H1 (cell line): ENCODE measurements around the gene S100A4. TPM values are rescaled to one million over a fixed set of nuclear protein-coding genes. Genes with fewer than 3 reads are reported as not detected.

ENCODE experiments used
- CTCF ChIA-PET: fragments of 300-600 bp; sonication (Branson Sonifier 250); formaldehyde crosslinking; loops from one replicate; lab custom pipeline; 2021; ENCODE audit not compliant: partially characterized antibody; lab: Charles Lee
- POLR2A ChIA-PET: fragments of 300-600 bp; sonication (Branson Sonifier 250); formaldehyde crosslinking; loops from one replicate; lab custom pipeline; 2021; ENCODE audit warnings: inconsistent platforms; ENCODE audit not compliant: partially characterized antibody; lab: Charles Lee
- DNase-seq, 2 experiments: peaks; one replicate each; pipeline versions ENCODE4 v3.0.0 to v3.0.0-alpha.2; 2010 to 2022; ENCODE audit warnings: low spot score in 2 of 2, low read depth in 1 of 2, mixed read lengths in 1 of 2
- FAIRE-seq: peaks from 2 replicates; lab custom pipeline; 2011; peaks lifted over from hg19 to GRCh38; lab: Jason Lieb, UNC
- H2AFZ ChIP-seq: 2 replicates; pipeline ENCODE4 v1.8.1; 2012; ENCODE audit warnings: low read length, inconsistent platforms
- H2AK5ac ChIP-seq: 2 replicates; pipeline ENCODE4 v1.6.1; 2013; ENCODE audit warnings: low read depth, low read length
- H2BK120ac ChIP-seq: replicated peaks from 2 replicates; pipeline ENCODE3; 2013; ENCODE audit warnings: low read depth, low read length, inconsistent platforms
- H2BK12ac ChIP-seq: 2 replicates; pipeline ENCODE4 v1.6.1; 2013; ENCODE audit warnings: low read depth, low read length
- H2BK15ac ChIP-seq: 2 replicates; pipeline ENCODE4 v1.6.1; 2013; ENCODE audit warnings: low read length
- H2BK20ac ChIP-seq: 2 replicates; pipeline ENCODE4 v1.6.1; 2013; ENCODE audit warnings: low read length
- H2BK5ac ChIP-seq: 2 replicates; pipeline ENCODE4 v1.6.1; 2013; ENCODE audit warnings: low read depth, low read length
- H3K14ac ChIP-seq: 2 replicates; pipeline ENCODE4 v1.6.1; 2013; ENCODE audit warnings: inconsistent platforms; ENCODE audit not compliant: insufficient read length
- H3K18ac ChIP-seq: 2 replicates; pipeline ENCODE4 v1.6.1; 2013; ENCODE audit warnings: low read length; ENCODE audit errors: extremely low read depth
- H3K23ac ChIP-seq: 2 replicates; pipeline ENCODE4 v1.6.1; 2013; ENCODE audit warnings: inconsistent platforms; ENCODE audit not compliant: insufficient read length
- H3K23me2 ChIP-seq: 2 replicates; pipeline ENCODE4 v1.6.1; 2013; ENCODE audit warnings: low read depth, low read length
- H3K27ac ChIP-seq: 2 replicates; pipeline ENCODE4 v1.6.1; 2011; ENCODE audit warnings: low read depth, low read length, inconsistent platforms
- H3K27me3 ChIP-seq, 4 experiments: replicated peaks in 1 of 4; 1 replicate in 1 of 4; 2 replicates in 3 of 4; pipeline versions ENCODE4 v1.6.1 to v1.8.1; 2011 to 2013; ENCODE audit warnings: low read length in 3 of 4, mild to moderate bottlenecking in 3 of 4, inconsistent platforms in 2 of 4, mixed read lengths in 2 of 4, moderate library complexity in 1 of 4; ENCODE audit not compliant: control insufficient read depth in 3 of 4, insufficient read depth in 3 of 4; ENCODE audit errors: extremely low read depth in 1 of 4
- H3K36me3 ChIP-seq, 4 experiments: 2 replicates each; pipeline versions ENCODE4 v1.6.1 to v1.8.1; 2011 to 2013; ENCODE audit warnings: mild to moderate bottlenecking in 4 of 4, low read length in 3 of 4, moderate library complexity in 2 of 4, control low read depth in 1 of 4, inconsistent platforms in 1 of 4; ENCODE audit not compliant: insufficient read depth in 4 of 4, control insufficient read depth in 2 of 4
- H3K4ac ChIP-seq: replicated peaks from 2 replicates; pipeline ENCODE3; 2013; ENCODE audit warnings: low read length, low read depth, mixed read lengths, inconsistent platforms; ENCODE audit not compliant: insufficient read length
- H3K4me1 ChIP-seq, 4 experiments: replicated peaks in 1 of 4; 1 replicate in 1 of 4; 2 replicates in 3 of 4; pipeline versions ENCODE4 v1.6.1 to v1.8.1; 2011 to 2013; ENCODE audit warnings: low read length in 3 of 4, inconsistent platforms in 2 of 4, mixed read lengths in 1 of 4; ENCODE audit not compliant: insufficient read depth in 4 of 4, control insufficient read depth in 3 of 4
- H3K4me2 ChIP-seq, 2 experiments: 2 replicates each; pipeline versions ENCODE4 v1.6.1 to v1.8.1; 2011 to 2013; ENCODE audit warnings: low read depth in 2 of 2, low read length in 2 of 2, control low read depth in 1 of 2, inconsistent platforms in 1 of 2, mild to moderate bottlenecking in 1 of 2; ENCODE audit not compliant: insufficient read depth in 1 of 2
- H3K4me3 ChIP-seq, 4 experiments: fragments of 200-600, 300-600 bp in 1 of 4; sonication (generic), shearing (Covaris generic), sonication (Bioruptor Twin) in 1 of 4; 2 replicates each; pipeline versions ENCODE4 v1.5.1 to v1.8.1; 2011 to 2016; ENCODE audit warnings: low read length in 4 of 4, low read depth in 3 of 4, control low read depth in 2 of 4, inconsistent platforms in 2 of 4, mild to moderate bottlenecking in 2 of 4, mixed read lengths in 1 of 4, moderate library complexity in 1 of 4; ENCODE audit not compliant: insufficient read depth in 2 of 4; ENCODE audit errors: extremely low read depth in 1 of 4
- H3K56ac ChIP-seq: replicated peaks from 2 replicates; pipeline ENCODE3; 2013; ENCODE audit warnings: low read depth, mild to moderate bottlenecking, mixed read lengths, low read length, inconsistent platforms; ENCODE audit not compliant: insufficient read length
- H3K79me1 ChIP-seq: 2 replicates; pipeline ENCODE4 v1.6.1; 2013; ENCODE audit warnings: low read depth, low read length, control low read depth
- H3K79me2 ChIP-seq, 2 experiments: 2 replicates each; pipeline versions ENCODE4 v1.6.1 to v1.8.1; 2012 to 2013; ENCODE audit warnings: low read length in 2 of 2, mild to moderate bottlenecking in 2 of 2, inconsistent platforms in 1 of 2; ENCODE audit not compliant: insufficient read depth in 2 of 2, control insufficient read depth in 1 of 2
- H3K9ac ChIP-seq, 4 experiments: replicated peaks in 1 of 4; 1 replicate in 1 of 4; 2 replicates in 3 of 4; pipeline versions ENCODE4 v1.6.1 to v1.8.1; 2011 to 2013; ENCODE audit warnings: low read depth in 3 of 4, low read length in 3 of 4, control low read depth in 2 of 4, mild to moderate bottlenecking in 2 of 4, moderate library complexity in 2 of 4, inconsistent platforms in 1 of 4; ENCODE audit errors: extremely low read depth in 1 of 4
- H3K9me3 ChIP-seq, 2 experiments: 2 replicates each; pipeline versions ENCODE4 v1.6.1 to v1.8.1; 2012 to 2013; ENCODE audit warnings: mild to moderate bottlenecking in 2 of 2, moderate library complexity in 2 of 2, control low read depth in 1 of 2, inconsistent platforms in 1 of 2, low read depth in 1 of 2, low read length in 1 of 2, mixed read lengths in 1 of 2; ENCODE audit not compliant: insufficient read depth in 2 of 2
- H4K20me1 ChIP-seq, 2 experiments: replicated peaks in 1 of 2; 2 replicates each; pipeline versions ENCODE3 to v1.8.1; 2011 to 2013; ENCODE audit warnings: inconsistent platforms in 2 of 2, low read length in 2 of 2, mild to moderate bottlenecking in 1 of 2; ENCODE audit not compliant: insufficient read depth in 2 of 2, control insufficient read depth in 1 of 2
- H4K5ac ChIP-seq: 2 replicates; pipeline ENCODE4 v1.6.1; 2013; ENCODE audit warnings: low read length, low read depth, mixed read lengths, inconsistent platforms; ENCODE audit not compliant: insufficient read length
- H4K8ac ChIP-seq: 2 replicates; pipeline ENCODE4 v1.8.0; 2013; ENCODE audit warnings: mild to moderate bottlenecking, moderate library complexity, low read length, inconsistent platforms; ENCODE audit not compliant: insufficient read depth; ENCODE audit errors: extremely low read depth
- H4K91ac ChIP-seq: replicated peaks from 2 replicates; pipeline ENCODE3; 2013; ENCODE audit warnings: low read length, mixed read lengths, inconsistent platforms; ENCODE audit not compliant: insufficient read length
- GABPA ChIP-seq: IDR thresholded peaks from 2 replicates; pipeline ENCODE4 v1.6.1; 2011; ENCODE audit warnings: mild to moderate bottlenecking, low read length, moderate library complexity, borderline replicate concordance; ENCODE audit not compliant: insufficient read depth
- KDM4A ChIP-seq: IDR thresholded peaks from one replicate; pipeline ENCODE4 v1.7.1; 2012; ENCODE audit warnings: low read depth, mild to moderate bottlenecking, moderate library complexity, low read length, inconsistent platforms; ENCODE audit not compliant: severe bottlenecking
- KDM5A ChIP-seq: fragments of 200-600 bp; IDR thresholded peaks from 2 replicates; pipeline ENCODE4 v1.7.1; 2012; ENCODE audit warnings: mild to moderate bottlenecking, low read length, inconsistent platforms, mixed read lengths
- NANOG ChIP-seq: IDR thresholded peaks from 2 replicates; pipeline ENCODE4 v1.6.1; 2011; ENCODE audit warnings: low read length, low read depth, mild to moderate bottlenecking, inconsistent platforms; ENCODE audit not compliant: insufficient read depth, poor library complexity, severe bottlenecking
- RFX5 ChIP-seq: IDR thresholded peaks from 2 replicates; pipeline ENCODE4 v1.6.1; 2011; ENCODE audit warnings: low read depth, low read length, improper control_type of control experiment, borderline replicate concordance
- TEAD4 ChIP-seq: IDR thresholded peaks from 2 replicates; pipeline ENCODE4 v1.6.1; 2012; ENCODE audit warnings: low read depth, low read length, inconsistent platforms, mixed read lengths
- WGBS, 2 experiments: shearing (Covaris generic) in 1 of 2; methylation state at CpG; one replicate each; pipeline versions ENCODE4 v1.1.6 to v1.1.7; 2013 to 2015; ENCODE audit warnings: low lambda C conversion rate in 2 of 2, mixed read lengths in 2 of 2, inconsistent platforms in 1 of 2, low coverage in 1 of 2, missing lambda C conversion rate in 1 of 2; ENCODE audit not compliant: insufficient replicate concordance in 2 of 2, insufficient coverage in 1 of 2, insufficient read length in 1 of 2; ENCODE audit errors: extremely low coverage in 1 of 2, missing lambda C conversion rate in 1 of 2; 5-methylcytosine and 5-hydroxymethylcytosine counted together
- polyA plus RNA-seq, 7 experiments: library from polyadenylated mRNA; depleted of rRNA in 3 of 7; stranded (reverse) in 5 of 7; unstranded in 2 of 7; fragments of >200 nt in 5 of 7; fragments of 200-250 nt in 2 of 7; gene quantifications; 1 replicate in 5 of 7; 2 replicates in 1 of 7; 4 replicates in 1 of 7; pipeline versions ENCODE4 v1.2.1 to v1.2.3, GENCODE V29; 2011 to 2013; ENCODE audit warnings: missing spikeins in 2 of 7, mixed read lengths in 2 of 7
- total RNA-seq: library from RNA; stranded (reverse); fragmentation: NEBNext Ultra II Directional; extraction: Animal tissue kit (Norgen Biotek cat#: 25700); gene quantifications from 2 replicates; pipeline ENCODE4 v1.2.1, GENCODE V29; 2021

The S100A4 gene
- total and polyA plus RNA-seq, 2 of the 8 experiments (the other 6 are each of a cell fraction or from before 2014, with no cell fraction given): 36.3 to 85.4 TPM

DNA sequence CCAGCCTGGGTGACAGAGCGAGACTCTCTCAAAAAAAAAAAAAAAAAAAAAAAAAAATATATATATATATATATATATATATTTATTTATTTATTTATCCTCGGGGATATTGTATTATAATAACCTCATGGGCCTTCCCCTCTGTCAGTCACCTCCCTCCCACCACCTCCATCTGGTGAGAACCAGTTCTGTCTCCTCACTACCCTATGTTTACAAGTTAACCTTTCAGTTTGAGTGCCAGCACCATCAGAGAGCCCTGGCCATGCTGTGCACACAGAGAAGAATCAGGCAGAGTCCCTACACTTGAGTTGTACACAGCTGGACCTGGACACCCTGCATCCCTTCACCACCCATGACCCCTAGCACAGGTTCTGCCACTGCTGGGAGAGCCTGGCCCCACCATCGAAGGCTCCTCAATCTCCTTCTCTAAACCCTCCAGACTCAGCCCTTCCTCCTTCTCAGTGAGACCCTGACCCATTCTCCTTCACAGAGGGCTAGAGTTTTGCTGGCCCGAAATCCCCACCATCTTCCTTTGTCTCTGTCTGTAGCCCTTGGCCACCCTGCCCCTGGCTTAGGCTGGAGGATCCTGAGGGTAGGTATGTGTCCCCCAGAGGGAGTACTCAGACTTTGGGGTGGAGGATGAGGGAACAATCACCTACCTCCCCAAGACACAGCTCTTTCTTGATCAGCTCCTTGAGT, 6.1 kb downstream of the S100A4 start:
- Histone ChIP-seq H3K79me1 (no peaks in the 10 kb centered on the region), H3K4me2 (no peak overlapping the region), H3K36me3 (no peaks in the 10 kb centered on the region), H3K18ac (no peak overlapping the region), H3K9me3 (no peaks in the 10 kb centered on the region), H3K79me2 (no peaks in the 10 kb centered on the region), H3K23ac (no peak overlapping the region), H2AK5ac (peak overlapping the region; percentile 89; the same call in 1 of the 2 replicates), H2AFZ (no peak overlapping the region), H3K56ac (no peak overlapping the region), H4K5ac (no peak overlapping the region), H3K4me1 (peaks cover 11 to 28% (median 20%) of the 10 kb centered on the region in 4 experiments), H2BK12ac (peak overlapping the region; percentile 68; the same call in 1 of the 2 replicates), H4K20me1 (no peaks in the 10 kb centered on the region), H3K14ac (no peak overlapping the region), H3K4ac (no peak overlapping the region), H4K8ac (no peak overlapping the region), H3K27ac (no peak overlapping the region), H4K91ac (peak overlapping the region; percentile 25), H3K9ac (no peak overlapping the region), H2BK120ac (no peak overlapping the region), H2BK5ac (no peak overlapping the region), H2BK20ac (peak overlapping the region; percentile 80; the same call in 1 of the 2 replicates), H2BK15ac (peak overlapping the region; percentile 25; the same call in 1 of the 2 replicates), H3K23me2 (peaks cover under 1% of the 10 kb centered on the region; the same call in 1 of the 2 replicates), H3K4me3 (no peak overlapping the region), H3K27me3 (peaks cover 0 to 16% (median 6%) of the 10 kb centered on the region in 4 experiments; a peak in 5 of 7 replicates)
- POLR2A ChIA-PET: interaction anchor here (0.5 to 1.2 kb wide), 5 partner anchors 22 to 129 kb away, joined by 3 to 4 read pairs (median 3); partner anchors contain the start of gene S100A13
- no peak for DNase-seq
- CTCF ChIA-PET: interaction anchor here (1.0 to 10.2 kb wide), 7 partner anchors 8 to 90 kb away, joined by 3 to 165 read pairs (median 6); partner anchors contain the start of genes S100A2, S100A3 and S100A4
- TF ChIP-seq KDM5A (no peak), NANOG (no peak), RFX5 (no peak), GABPA (no peak), KDM4A (no peak), TEAD4 (no peak)
- WGBS, 2 experiments: 93% methylated on average over 4 of the region's 4 CpGs; no CpG with 5 or more reads in 1 of the 2 experiments
- no peak for FAIRE-seq
